GM21447 (cell line): ENCODE measurements around the gene SERHL2.
"Not testable (repeated sequence)": the region's sequence is repeated elsewhere in the genome, so short reads cannot be mapped to it uniquely, and the experiment has no call there.

Experiments used
- ATAC-seq: cut with Tn5 transposase; IDR thresholded peaks from one replicate; pipeline ENCODE4 v1.9.1; 2021; ENCODE audit not compliant: unreplicated experiment

The SERHL2 gene

GRCh38 chr22:42571068-42571467 lies 17.3 kb downstream of the SERHL2 start:
- ATAC-seq: not testable (repeated sequence)

- ATAC-seq: not testable (repeated sequence)
Measured at GRCh38 chr22:42574046-42574445, 20.3 kb downstream of the SERHL2 start.

GRCh38 chr22:42574468-42574867 lies 20.7 kb downstream of the SERHL2 start:
- ATAC-seq: not testable (repeated sequence)

GRCh38 chr22:42575996-42576574 lies 22.3 kb downstream of the SERHL2 start:
- ATAC-seq: not testable (repeated sequence)

GRCh38 chr22:42577141-42577540 lies 23.4 kb downstream of the SERHL2 start:
- ATAC-seq: not testable (repeated sequence)

GRCh38 chr22:42577623-42578240 lies 24.0 kb downstream of the SERHL2 start:
- no peak for ATAC-seq

- ATAC-seq: not testable (repeated sequence)
Measured at GRCh38 chr22:42580040-42580439, 26.3 kb downstream of the SERHL2 start.

- peak; percentile 26 for ATAC-seq
Measured at GRCh38 chr22:42581194-42581761, 27.5 kb downstream of the SERHL2 start.

- peak; percentile 44 for ATAC-seq
Measured at GRCh38 chr22:42581762-42582716, 28.3 kb downstream of the SERHL2 start.

GRCh38 chr22:42582987-42583386 lies 29.2 kb downstream of the SERHL2 start:
- no peak for ATAC-seq

GRCh38 chr22:42584364-42584940 lies 30.7 kb downstream of the SERHL2 start:
- ATAC-seq: no peak

- ATAC-seq: no peak
Measured at GRCh38 chr22:42585096-42585495, 31.3 kb downstream of the SERHL2 start.

GRCh38 chr22:42586381-42586780 lies 32.6 kb downstream of the SERHL2 start:
- no peak for ATAC-seq

- no peak for ATAC-seq
Measured at GRCh38 chr22:42587588-42588175, 33.9 kb downstream of the SERHL2 start.

- ATAC-seq: no peak
Measured at GRCh38 chr22:42591987-42592386, 38.2 kb downstream of the SERHL2 start.

- ATAC-seq: no peak
Measured at GRCh38 chr22:42595434-42595833, 41.7 kb downstream of the SERHL2 start.

GRCh38 chr22:42596336-42596735 lies 42.6 kb downstream of the SERHL2 start:
- ATAC-seq: no peak

GRCh38 chr22:42596863-42597530 lies 43.2 kb downstream of the SERHL2 start:
- no peak for ATAC-seq

GRCh38 chr22:42601879-42602465 lies 48.2 kb downstream of the SERHL2 start:
- ATAC-seq: no peak

- ATAC-seq: no peak
Measured at GRCh38 chr22:42602470-42602869, 48.7 kb downstream of the SERHL2 start.
